Measurements from ENCODE around the gene ENTPD1.
"Not testable (repeated sequence)": the region's sequence is repeated elsewhere in the genome, so short reads cannot be mapped to it uniquely, and the experiment has no call there.

ENTPD1 gene

GRCh38 chr10:95866467-95866842 lies 110.5 kb downstream of the ENTPD1 start:
- Mint-ChIP-seq H3K27ac (no peak overlapping the region), H3K9me3 (no peaks in the 10 kb centered on the region), H3K4me3 (no peak overlapping the region), H3K4me1 (peaks cover under 1% of the 10 kb centered on the region), H3K36me3 (ENCODE audit: low read depth) (peaks cover 5% of the 10 kb centered on the region), H3K27me3 (ENCODE audit: low read depth) (no peaks in the 10 kb centered on the region)
- no peak for TF ChIP-seq CTCF (IDR thresholded peaks at IDR 0.05; ENCODE audit: unreplicated experiment in 3 of 3)

- no peak for TF ChIP-seq CTCF (IDR thresholded peaks at IDR 0.05; ENCODE audit: unreplicated experiment in 3 of 3)
- H3K9me3 Mint-ChIP-seq = no peaks in the 10 kb centered on the region
- H3K4me3 Mint-ChIP-seq = no peak overlapping the region
- H3K36me3 Mint-ChIP-seq (ENCODE audit: low read depth) = peaks cover 18% of the 10 kb centered on the region
- H3K27ac Mint-ChIP-seq = no peak overlapping the region
- H3K27me3 Mint-ChIP-seq (ENCODE audit: low read depth) = no peaks in the 10 kb centered on the region
- H3K4me1 Mint-ChIP-seq = no peaks in the 10 kb centered on the region
Measured at GRCh38 chr10:95867866-95868265, 111.9 kb downstream of the ENTPD1 start.

- no peaks in the 10 kb centered on the region for H3K4me1 Mint-ChIP-seq
- no peak overlapping the region for H3K4me3 Mint-ChIP-seq
- no peak for TF ChIP-seq CTCF (IDR thresholded peaks at IDR 0.05; ENCODE audit: unreplicated experiment in 3 of 3)
Measured at GRCh38 chr10:95872158-95872711, 116.3 kb downstream of the ENTPD1 start.

GRCh38 chr10:95873139-95873538 lies 117.2 kb downstream of the ENTPD1 start:
- Mint-ChIP-seq H3K27me3 (ENCODE audit: low read depth) (no peaks in the 10 kb centered on the region), H3K36me3 (ENCODE audit: low read depth) (peaks cover 52% of the 10 kb centered on the region), H3K4me1 (no peaks in the 10 kb centered on the region), H3K9me3 (peaks cover 7% of the 10 kb centered on the region), H3K27ac (no peak overlapping the region), H3K4me3 (no peak overlapping the region)
- no peak for TF ChIP-seq CTCF (IDR thresholded peaks at IDR 0.05; ENCODE audit: unreplicated experiment in 3 of 3)

More at GRCh38 chr10:95872158-95872711, 116.3 kb downstream of the ENTPD1 start:
- Mint-ChIP-seq H3K27me3 (ENCODE audit: low read depth) (no peaks in the 10 kb centered on the region), H3K27ac (no peak overlapping the region), H3K36me3 (ENCODE audit: low read depth) (peaks cover 52% of the 10 kb centered on the region), H3K9me3 (peaks cover 7% of the 10 kb centered on the region)

- Mint-ChIP-seq H3K27me3 (ENCODE audit: low read depth) (no peaks in the 10 kb centered on the region), H3K9me3 (peaks cover 7% of the 10 kb centered on the region), H3K4me3 (no peak overlapping the region), H3K36me3 (ENCODE audit: low read depth) (peaks cover 52% of the 10 kb centered on the region), H3K4me1 (no peaks in the 10 kb centered on the region), H3K27ac (no peak overlapping the region)
- TF ChIP-seq CTCF (IDR thresholded peaks at IDR 0.05; ENCODE audit: unreplicated experiment in 3 of 3) = no peak
Measured at GRCh38 chr10:95873651-95874050, 117.7 kb downstream of the ENTPD1 start.

GRCh38 chr10:95874783-95875182 lies 118.8 kb downstream of the ENTPD1 start:
- not testable (repeated sequence) for H3K27me3 Mint-ChIP-seq (ENCODE audit: low read depth)

More at GRCh38 chr10:95874783-95875182, 118.8 kb downstream of the ENTPD1 start:
- not testable (repeated sequence) for H3K4me3 Mint-ChIP-seq, H3K9me3 Mint-ChIP-seq, H3K27ac Mint-ChIP-seq, H3K4me1 Mint-ChIP-seq
- H3K36me3 Mint-ChIP-seq (ENCODE audit: low read depth) = peaks cover 52% of the 10 kb centered on the region

Data from nephron (organoid).